Mononuclear cell (primary cell): ENCODE results near the gene ABL1. TPM values are rescaled to one million over a fixed set of nuclear protein-coding genes. Genes with fewer than 3 reads are reported as not detected.

Source experiments
- H3K27me3 ChIP-seq: 2 replicates; pipeline ENCODE4 v1.6.0; 2011; ENCODE audit warnings: low read length, control low read depth; ENCODE audit not compliant: insufficient read depth
- H3K4me1 ChIP-seq: 2 replicates; pipeline ENCODE4 v1.5.1; 2011; ENCODE audit warnings: mild to moderate bottlenecking, low read length, control low read depth; ENCODE audit not compliant: insufficient read depth
- H3K4me3 ChIP-seq: 2 replicates; pipeline ENCODE4 v1.5.1; 2011; ENCODE audit warnings: mild to moderate bottlenecking, low read length, moderate library complexity
- H3K9me3 ChIP-seq: 2 replicates; pipeline ENCODE4 v1.5.1; 2011; ENCODE audit warnings: low read depth, mild to moderate bottlenecking, control low read depth, low read length
- total RNA-seq: library from RNA; depleted of rRNA; stranded (reverse); fragments of >200 nt; gene quantifications from one replicate; pipeline ENCODE4 v1.2.3, GENCODE V29; 2012

Gene ABL1
- total RNA-seq, 1 donor, result 14.7 TPM

- H3K4me1 ChIP-seq, result no peaks in the 10 kb centered on the region
- H3K27me3 ChIP-seq, result no peaks in the 10 kb centered on the region
- no peaks in the 10 kb centered on the region for H3K9me3 ChIP-seq
Observed at GRCh38 chr9:130927338-130927737, 92.3 kb downstream of the ABL1 start.

GRCh38 chr9:130927995-130928900 is 93.2 kb downstream of the ABL1 start:
- H3K4me1 ChIP-seq, result no peaks in the 10 kb centered on the region
- H3K27me3 ChIP-seq, result no peaks in the 10 kb centered on the region
- H3K9me3 ChIP-seq, result no peaks in the 10 kb centered on the region
- no peak overlapping the region for H3K4me3 ChIP-seq

More at GRCh38 chr9:130927338-130927737, 92.3 kb downstream of the ABL1 start:
- H3K4me3 ChIP-seq, result no peak overlapping the region

- Histone ChIP-seq H3K4me1 (no peaks in the 10 kb centered on the region), H3K9me3 (no peaks in the 10 kb centered on the region), H3K4me3 (no peak overlapping the region), H3K27me3 (no peaks in the 10 kb centered on the region)
Observed at GRCh38 chr9:130929571-130930038, 94.6 kb downstream of the ABL1 start.

GRCh38 chr9:130930132-130930803 is 95.2 kb downstream of the ABL1 start:
- H3K9me3 ChIP-seq, result no peaks in the 10 kb centered on the region
- peaks cover 3% of the 10 kb centered on the region for H3K27me3 ChIP-seq
- H3K4me1 ChIP-seq, result no peaks in the 10 kb centered on the region
- no peak overlapping the region for H3K4me3 ChIP-seq

- H3K4me3 ChIP-seq, result no peak overlapping the region
- no peaks in the 10 kb centered on the region for H3K9me3 ChIP-seq
- peaks cover 7% of the 10 kb centered on the region for H3K27me3 ChIP-seq
- H3K4me1 ChIP-seq, result no peaks in the 10 kb centered on the region
Observed at GRCh38 chr9:130930804-130931349, 95.8 kb downstream of the ABL1 start.

- Histone ChIP-seq H3K27me3 (peaks cover 13% of the 10 kb centered on the region), H3K4me3 (no peak overlapping the region), H3K4me1 (no peaks in the 10 kb centered on the region), H3K9me3 (no peaks in the 10 kb centered on the region)
Observed at GRCh38 chr9:130931508-130932254, 96.6 kb downstream of the ABL1 start.

GRCh38 chr9:130932255-130933079 is 97.4 kb downstream of the ABL1 start:
- no peaks in the 10 kb centered on the region for H3K9me3 ChIP-seq
- no peaks in the 10 kb centered on the region for H3K4me1 ChIP-seq
- H3K4me3 ChIP-seq, result no peak overlapping the region
- peaks cover 20% of the 10 kb centered on the region for H3K27me3 ChIP-seq

- H3K4me1 ChIP-seq, result no peaks in the 10 kb centered on the region
- H3K27me3 ChIP-seq, result peaks cover 26% of the 10 kb centered on the region
- no peaks in the 10 kb centered on the region for H3K9me3 ChIP-seq
- no peak overlapping the region for H3K4me3 ChIP-seq
Observed at GRCh38 chr9:130933114-130934046, 98.3 kb downstream of the ABL1 start.

GRCh38 chr9:130934246-130934645 is 99.2 kb downstream of the ABL1 start:
- H3K9me3 ChIP-seq, result no peaks in the 10 kb centered on the region
- H3K4me1 ChIP-seq, result peaks cover 5% of the 10 kb centered on the region
- peaks cover 26% of the 10 kb centered on the region for H3K27me3 ChIP-seq
- H3K4me3 ChIP-seq, result no peak overlapping the region

GRCh38 chr9:130934702-130935647 is 99.9 kb downstream of the ABL1 start:
- H3K9me3 ChIP-seq, result no peaks in the 10 kb centered on the region
- H3K4me1 ChIP-seq, result peaks cover 6% of the 10 kb centered on the region
- peaks cover 26% of the 10 kb centered on the region for H3K27me3 ChIP-seq
- no peak overlapping the region for H3K4me3 ChIP-seq

GRCh38 chr9:130935648-130936271 is 100.7 kb downstream of the ABL1 start:
- no peaks in the 10 kb centered on the region for H3K9me3 ChIP-seq
- peaks cover 6% of the 10 kb centered on the region for H3K4me1 ChIP-seq
- no peak overlapping the region for H3K4me3 ChIP-seq
- peaks cover 33% of the 10 kb centered on the region for H3K27me3 ChIP-seq
